WI38 (cell line): Measurements from ENCODE around the gene GGTA1.

Experiments used
- H3K4me3 ChIP-seq: 2 replicates; pipeline ENCODE4 v1.5.1; 2011; ENCODE audit warnings: low read depth, mild to moderate bottlenecking, control low read depth, low read length
- CTCF ChIP-seq: IDR thresholded peaks from 2 replicates; pipeline ENCODE4 v1.5.1; 2012; ENCODE audit warnings: low read depth, mild to moderate bottlenecking, control low read depth, low read length

The GGTA1 gene

GRCh38 chr9:121499427-121500164 lies at the start of gene GGTA1:
TSS of gene GGTA1 (minus strand) at chr9:121499844. CDS start at chr9:121467922, 31,922 bp downstream.
- H3K4me3 ChIP-seq, result peak within 1 kb of the TSS; percentile 52
- no peak for TF ChIP-seq CTCF

GRCh38 chr9:121548666-121549065 lies 49.0 kb upstream of the GGTA1 start:
- H3K4me3 ChIP-seq, result no peak overlapping the region
- TF ChIP-seq CTCF, result no peak

DNA sequence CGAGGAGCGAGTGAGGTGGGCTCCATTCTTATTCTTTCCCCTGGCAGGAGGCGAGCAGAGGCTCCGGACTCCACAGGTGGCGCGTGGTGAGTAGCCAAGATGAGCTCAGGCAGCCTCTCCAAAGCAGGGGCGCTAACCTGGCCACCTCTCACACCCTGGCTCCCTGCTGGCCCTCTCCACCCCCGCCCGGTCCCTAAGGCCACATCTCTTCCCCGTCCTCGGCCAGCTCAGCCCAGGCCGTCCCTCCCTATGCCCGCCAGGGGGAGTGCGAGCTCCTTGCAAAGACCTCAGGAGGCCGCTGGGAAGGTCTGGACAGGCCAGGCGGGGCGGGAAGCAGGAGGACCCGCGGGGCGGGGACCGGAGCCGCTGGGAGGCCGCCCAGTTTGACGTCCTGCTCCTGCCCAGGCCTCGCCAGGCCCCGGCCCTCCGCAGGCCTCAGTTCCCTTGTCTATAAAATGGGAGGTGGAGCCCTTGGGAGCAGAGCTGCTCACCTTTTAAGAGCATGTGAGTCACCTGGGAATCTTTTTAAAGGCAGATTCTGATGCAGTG lies 46.3 kb upstream of the GGTA1 start:
- TF ChIP-seq CTCF, result peak; percentile 93
- 0 out of 2 replicates have a peak overlapping the region, but pooled peaks have one; percentile 27 for H3K4me3 ChIP-seq

DNA sequence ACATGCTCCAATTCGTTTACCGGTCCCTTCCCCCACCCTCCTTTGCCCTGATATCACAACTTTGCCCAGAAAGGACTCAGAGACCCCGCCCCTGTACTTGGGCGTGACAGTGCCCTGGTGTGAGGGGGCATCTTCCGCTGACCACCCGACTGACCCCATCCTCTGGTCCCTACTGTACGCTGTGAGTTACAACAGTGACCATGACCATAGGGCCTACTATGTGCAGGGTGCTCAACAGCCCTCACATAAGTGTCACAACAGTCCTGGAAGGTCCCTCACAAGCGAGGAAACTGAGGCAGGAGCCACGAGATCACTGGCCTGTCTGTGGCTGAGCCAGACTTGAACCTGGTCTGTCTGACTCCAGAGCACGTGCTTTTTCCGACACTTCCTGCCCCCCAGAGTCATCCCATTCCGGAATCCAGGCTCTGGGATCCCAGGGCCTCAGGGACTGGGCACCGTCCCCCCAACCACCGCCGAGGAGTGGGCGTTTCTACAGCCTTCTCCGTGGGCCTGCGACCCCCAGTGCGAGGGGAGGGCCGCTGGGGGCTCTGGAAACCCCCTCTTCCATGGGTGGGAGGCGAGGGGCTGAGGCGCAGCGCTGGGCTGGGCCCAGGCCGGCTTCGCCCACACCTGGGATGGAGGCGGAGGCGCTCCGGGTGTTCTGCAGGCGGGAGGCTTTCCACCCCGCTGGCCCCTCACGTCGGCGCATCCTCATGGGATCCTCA lies 45.7 kb upstream of the GGTA1 start:
- TF ChIP-seq CTCF, result no peak
- no peak overlapping the region for H3K4me3 ChIP-seq

DNA sequence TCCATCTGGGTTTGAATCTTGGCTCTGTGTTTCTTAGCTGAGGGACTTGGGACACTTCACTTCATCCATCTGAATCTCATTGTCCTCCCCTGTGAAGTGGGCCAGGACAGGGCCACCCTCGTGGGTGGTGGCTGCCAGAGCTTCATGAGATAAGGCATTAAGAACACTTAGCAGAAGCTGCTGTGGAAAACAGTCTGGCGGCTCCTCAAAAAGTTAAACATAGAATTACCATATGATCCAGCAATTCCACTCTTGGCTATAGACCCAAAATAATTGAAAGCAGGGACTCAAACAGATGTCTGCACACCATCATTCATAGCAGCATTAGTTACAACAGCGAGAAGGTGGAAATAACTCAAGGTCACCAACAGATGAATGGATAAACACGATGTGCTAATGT lies 42.4 kb upstream of the GGTA1 start:
- no peak overlapping the region for H3K4me3 ChIP-seq
- TF ChIP-seq CTCF, result no peak

GRCh38 chr9:121541256-121541655 lies 41.6 kb upstream of the GGTA1 start:
- H3K4me3 ChIP-seq, result no peak overlapping the region
- TF ChIP-seq CTCF, result no peak

- TF ChIP-seq CTCF, result no peak
- H3K4me3 ChIP-seq, result no peak overlapping the region
Observed at GRCh38 chr9:121538221-121538620, 38.6 kb upstream of the GGTA1 start.
